A549 (cell line): ENCODE measurements around the gene ABCB11.

Experiments
- CTCF ChIP-seq: fragments of >200 bp; sonication (Bioruptor Twin); formaldehyde crosslinking; IDR thresholded peaks from 3 replicates; pipeline ENCODE4 v1.5.1; 2016
- HDAC2 ChIP-seq: fragments of 200-600 bp; sonication (generic); IDR thresholded peaks from 2 replicates; pipeline ENCODE4 v1.6.1; 2016
- NFE2L2 ChIP-seq: fragments of 150-350 bp; conservative IDR thresholded peaks from 2 replicates; pipeline ENCODE4 v1.6.1; 2014; ENCODE audit warnings: low read length
- REST ChIP-seq: fragments of 200-600 bp; sonication (generic); IDR thresholded peaks from 2 replicates; pipeline ENCODE4 v1.6.1; 2016; ENCODE audit warnings: antibody characterized with exemption, mild to moderate bottlenecking, moderate library complexity

GRCh38 chr2:168939061-168939460 lies 92.1 kb downstream of the ABCB11 start:
- TF ChIP-seq CTCF: no peak
- TF ChIP-seq NFE2L2: no peak
- no peak for TF ChIP-seq HDAC2
- no peak for TF ChIP-seq REST
